WTC11 (cell line): ENCODE measurements around the gene CLDN8.

ENCODE experiments used
- ATF2 ChIP-seq: sonication (generic); formaldehyde crosslinking; IDR thresholded peaks from 2 replicates; pipeline ENCODE4 v1.8.1; 2022; ENCODE audit warnings: low read depth, missing genetic modification reagents, borderline replicate concordance
- ATF3 ChIP-seq: sonication (generic); formaldehyde crosslinking; conservative IDR thresholded peaks from 2 replicates; pipeline ENCODE4 v1.8.1; 2022; ENCODE audit warnings: mild to moderate bottlenecking, missing genetic modification reagents
- CBFB ChIP-seq: sonication (generic); formaldehyde crosslinking; IDR thresholded peaks from 2 replicates; pipeline ENCODE4 v1.8.1; 2022; ENCODE audit warnings: mild to moderate bottlenecking, low read depth, missing genetic modification reagents
- CTCF ChIP-seq: fragments of 200-600 bp; IDR thresholded peaks from 2 replicates; pipeline ENCODE4 v1.8.0; 2022; ENCODE audit warnings: antibody characterized with exemption
- ESRRA ChIP-seq: sonication (generic); formaldehyde crosslinking; IDR thresholded peaks from 2 replicates; pipeline ENCODE4 v1.8.1; 2022; ENCODE audit warnings: mild to moderate bottlenecking, missing genetic modification reagents, borderline replicate concordance
- MAX ChIP-seq: sonication (generic); formaldehyde crosslinking; IDR thresholded peaks from 2 replicates; pipeline ENCODE4 v1.8.0; 2022; ENCODE audit warnings: mild to moderate bottlenecking, missing genetic modification reagents
- NR1H2 ChIP-seq: sonication (generic); formaldehyde crosslinking; IDR thresholded peaks from 2 replicates; pipeline ENCODE4 v1.9.0; 2021; ENCODE audit warnings: mild to moderate bottlenecking, moderate library complexity, missing genetic modification reagents
- NR2C2 ChIP-seq: sonication (generic); formaldehyde crosslinking; IDR thresholded peaks from 2 replicates; pipeline ENCODE4 v1.8.0; 2022; ENCODE audit warnings: mild to moderate bottlenecking, missing genetic modification reagents
- SMAD3 ChIP-seq: sonication (generic); formaldehyde crosslinking; IDR thresholded peaks from 2 replicates; pipeline ENCODE4 v1.8.0; 2022; ENCODE audit warnings: missing genetic modification reagents, mild to moderate bottlenecking, borderline replicate concordance
- SP1 ChIP-seq: sonication (generic); formaldehyde crosslinking; conservative IDR thresholded peaks from 2 replicates; pipeline ENCODE4 v1.8.1; 2022; ENCODE audit warnings: missing genetic modification reagents
- TP53 ChIP-seq: sonication (generic); formaldehyde crosslinking; IDR thresholded peaks from 2 replicates; pipeline ENCODE4 v1.8.1; 2023; ENCODE audit warnings: mild to moderate bottlenecking, missing genetic modification reagents
- USF1 ChIP-seq: sonication (generic); formaldehyde crosslinking; IDR thresholded peaks from 2 replicates; pipeline ENCODE4 v1.8.0; 2022; ENCODE audit warnings: mild to moderate bottlenecking, missing genetic modification reagents

GRCh38 chr21:30209601-30210000, 6.3 kb downstream of the CLDN8 start:
- no peak for TF ChIP-seq CTCF
- TF ChIP-seq USF1 (CRISPR knock-in tag): no peak
- TF ChIP-seq SMAD3 (CRISPR knock-in tag): no peak
- no peak for TF ChIP-seq ATF2 (CRISPR knock-in tag)
- TF ChIP-seq CBFB (CRISPR knock-in tag): no peak
- TF ChIP-seq MAX: no peak
- TF ChIP-seq TP53: no peak
- no peak for TF ChIP-seq ESRRA
- no peak for TF ChIP-seq ATF3 (CRISPR knock-in tag)
- TF ChIP-seq NR1H2 (CRISPR knock-in tag): no peak
- no peak for TF ChIP-seq SP1
- TF ChIP-seq NR2C2 (CRISPR knock-in tag): no peak
